GM19467 (cell line): ENCODE results near the gene LRMDA.
"Not testable (repeated sequence)": the region's sequence is repeated elsewhere in the genome, so short reads cannot be mapped to it uniquely, and the experiment has no call there.

ENCODE experiments used
- ATAC-seq: cut with Tn5 transposase; IDR thresholded peaks from one replicate; pipeline ENCODE4 v1.9.1; 2021; ENCODE audit warnings: mild to moderate bottlenecking, moderate library complexity; ENCODE audit not compliant: unreplicated experiment

Gene LRMDA

DNA sequence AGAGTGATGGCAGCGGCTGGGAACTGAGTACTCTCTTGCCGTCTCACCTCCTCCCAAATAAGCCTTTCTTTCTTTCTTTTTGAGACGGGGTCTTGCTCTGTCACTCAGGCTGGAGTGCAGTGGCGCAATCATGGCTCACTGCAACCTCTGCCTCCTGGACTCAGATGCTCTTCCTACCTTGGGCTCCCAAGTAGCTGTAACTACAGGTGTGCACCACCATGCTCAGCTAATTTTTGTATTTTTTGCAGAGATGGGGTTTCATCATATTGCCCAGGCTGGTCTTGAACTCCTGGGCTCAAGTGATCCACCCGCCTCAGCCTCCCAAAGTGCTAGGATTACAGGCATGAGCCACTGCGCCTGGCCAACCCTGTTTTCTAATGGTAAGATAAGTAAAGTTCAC is 174.4 kb downstream of the LRMDA start:
- not testable (repeated sequence) for ATAC-seq

DNA sequence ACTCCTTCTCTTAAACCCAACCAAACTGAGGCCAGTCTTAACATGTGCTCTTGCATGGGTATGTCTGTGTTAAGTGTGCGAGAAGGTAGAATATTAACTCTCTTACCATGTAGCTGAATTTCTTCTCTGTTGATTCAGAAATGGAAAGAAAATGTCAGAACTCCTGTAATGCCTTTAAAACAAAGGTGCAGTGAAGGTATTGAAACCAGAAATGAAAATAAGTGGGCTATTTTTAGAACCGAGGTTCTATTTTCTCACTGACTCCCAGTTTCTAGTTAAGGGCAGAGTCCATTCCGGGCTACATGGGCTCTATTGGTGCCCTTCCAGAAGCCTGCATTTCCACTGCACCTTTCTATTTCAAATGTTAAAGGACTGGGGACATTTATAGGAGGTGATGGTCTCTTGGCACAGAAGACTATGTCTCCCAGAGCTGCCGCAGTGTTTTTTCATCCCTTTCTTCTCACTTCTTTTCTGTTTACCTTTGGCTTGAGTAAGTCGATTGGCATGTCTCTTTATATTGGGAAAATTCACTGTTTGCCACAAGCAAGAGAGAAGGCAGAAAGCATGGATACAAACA is 174.9 kb downstream of the LRMDA start:
- ATAC-seq = peak; percentile 69

DNA sequence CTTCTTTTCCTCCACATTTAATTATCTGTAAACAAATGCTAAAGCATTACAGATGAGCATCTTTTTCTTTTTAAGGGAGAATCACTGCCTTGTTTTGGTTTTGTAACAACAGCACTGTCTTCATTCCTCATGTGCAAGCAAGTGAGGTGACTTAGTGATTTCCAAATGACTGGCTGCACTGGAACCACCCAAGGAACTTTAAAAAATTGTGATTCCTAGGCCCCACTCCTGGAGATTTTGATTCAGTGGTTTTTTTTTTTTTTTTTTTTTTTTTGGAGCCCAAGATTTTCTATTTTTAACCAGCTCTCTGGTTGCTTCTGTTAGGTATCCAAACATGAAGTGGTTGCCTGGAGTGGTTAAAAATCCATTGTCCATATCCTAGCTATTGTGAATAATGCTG is 176.2 kb downstream of the LRMDA start:
- ATAC-seq = no peak

DNA sequence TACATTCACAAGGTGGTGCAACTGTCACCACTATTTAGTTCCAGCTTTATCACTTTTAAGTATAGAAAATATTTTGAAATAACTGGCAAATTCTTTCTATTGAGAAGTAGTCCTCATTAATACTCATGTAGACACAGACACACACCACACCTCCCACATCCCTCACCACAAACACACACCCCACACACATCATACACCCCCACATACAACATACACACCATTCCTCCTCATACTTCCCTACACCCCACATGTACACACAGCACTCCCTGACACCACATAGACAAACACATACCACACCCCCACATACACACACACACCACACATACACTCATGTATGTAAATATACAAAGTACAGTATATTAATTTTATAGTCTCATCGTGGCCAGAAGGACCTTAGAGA is 178.8 kb downstream of the LRMDA start:
- no peak for ATAC-seq

DNA sequence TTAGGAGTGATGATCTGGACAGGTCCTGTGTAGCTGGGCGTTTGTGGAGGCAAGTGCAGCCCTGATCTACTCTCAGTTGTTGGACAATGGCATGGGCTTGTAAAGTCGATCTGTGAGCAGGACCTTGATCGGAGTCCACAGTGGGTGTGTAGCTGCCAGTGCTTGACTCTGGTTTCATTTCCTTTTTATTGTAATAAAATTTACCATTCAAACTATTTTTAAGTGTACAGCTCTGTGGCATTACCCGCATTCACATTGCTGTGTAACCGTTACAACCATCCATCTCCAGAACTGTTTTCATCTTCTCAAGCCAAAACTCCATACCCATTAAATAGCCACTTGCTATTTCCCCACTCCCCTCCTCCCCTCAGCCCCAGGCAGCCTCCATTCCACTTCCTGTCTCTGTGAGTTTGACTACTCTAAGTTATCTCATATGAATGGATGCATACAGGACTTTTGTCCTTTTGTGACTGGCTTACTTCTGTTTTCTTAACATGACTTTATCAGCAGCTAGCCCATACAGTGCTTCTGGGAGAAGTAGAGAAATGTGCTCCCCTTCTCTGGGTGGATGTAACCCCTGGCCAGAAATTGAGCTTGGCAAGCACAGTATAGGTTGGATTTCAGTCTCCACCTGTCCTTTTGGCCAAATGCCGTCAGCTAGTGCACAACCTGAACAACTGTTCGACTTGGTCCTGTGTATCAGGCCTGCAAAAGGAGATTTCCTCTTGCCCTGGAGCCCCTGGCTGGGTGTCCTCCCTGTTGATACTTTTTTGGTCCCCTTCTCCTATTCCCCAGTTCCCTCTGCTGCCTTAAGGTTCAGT is 180.0 kb downstream of the LRMDA start:
- ATAC-seq = peak; percentile 32

DNA sequence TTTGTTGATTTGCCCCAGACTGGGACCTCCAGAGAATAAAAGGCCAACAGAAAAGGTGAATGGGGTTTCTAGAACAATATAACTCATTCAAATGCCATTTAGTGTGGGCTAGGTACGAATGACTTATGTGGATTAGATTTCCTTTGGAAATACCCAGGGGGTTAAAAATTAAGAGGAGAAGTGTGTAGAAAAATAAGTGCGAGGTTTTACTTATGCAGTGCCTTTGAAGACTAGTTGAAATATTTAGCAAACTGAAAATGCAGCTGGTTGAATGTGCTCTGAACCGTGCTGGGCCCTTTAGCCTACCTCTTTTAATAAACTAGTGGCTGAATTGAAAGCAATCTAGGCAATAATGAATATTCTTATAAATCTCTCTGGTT is 180.6 kb downstream of the LRMDA start:
- ATAC-seq = peak; percentile 24

DNA sequence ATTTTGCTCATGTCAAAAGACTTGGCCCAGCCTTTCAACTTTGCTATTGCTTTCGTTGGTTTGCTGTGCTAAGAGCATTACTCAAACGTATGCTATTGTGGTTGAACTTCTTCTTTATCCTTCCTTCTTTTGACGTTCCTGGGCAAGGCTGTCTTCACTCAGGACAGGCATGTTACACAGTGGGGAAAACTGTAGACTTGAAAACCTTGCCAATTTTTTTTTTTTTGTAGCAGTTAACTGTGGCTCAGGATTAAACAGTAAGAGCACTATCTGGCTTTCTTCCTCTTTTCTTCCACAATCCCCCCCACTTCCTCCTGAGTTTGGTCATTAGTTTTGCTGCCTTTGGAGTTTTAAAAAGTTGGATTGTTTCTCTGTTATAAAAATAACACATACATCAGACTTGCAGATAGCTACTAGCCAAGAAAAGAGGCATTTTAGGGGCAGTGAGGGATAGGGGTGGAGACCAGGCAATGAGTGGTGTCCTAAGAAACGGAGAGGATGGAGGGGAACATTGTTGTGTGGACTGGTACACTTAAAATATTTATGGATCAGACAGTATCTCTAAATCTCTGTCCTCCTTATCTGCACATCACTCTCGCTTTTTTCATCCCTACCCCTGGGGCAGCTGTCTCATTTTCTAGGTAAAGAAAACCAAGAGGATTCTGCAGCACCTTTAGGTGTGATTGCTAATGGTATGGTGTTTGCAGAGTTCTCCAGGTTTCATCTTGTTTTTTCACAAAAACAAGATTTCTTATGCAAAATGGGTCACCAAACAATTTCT is 181.7 kb downstream of the LRMDA start:
- no peak for ATAC-seq

DNA sequence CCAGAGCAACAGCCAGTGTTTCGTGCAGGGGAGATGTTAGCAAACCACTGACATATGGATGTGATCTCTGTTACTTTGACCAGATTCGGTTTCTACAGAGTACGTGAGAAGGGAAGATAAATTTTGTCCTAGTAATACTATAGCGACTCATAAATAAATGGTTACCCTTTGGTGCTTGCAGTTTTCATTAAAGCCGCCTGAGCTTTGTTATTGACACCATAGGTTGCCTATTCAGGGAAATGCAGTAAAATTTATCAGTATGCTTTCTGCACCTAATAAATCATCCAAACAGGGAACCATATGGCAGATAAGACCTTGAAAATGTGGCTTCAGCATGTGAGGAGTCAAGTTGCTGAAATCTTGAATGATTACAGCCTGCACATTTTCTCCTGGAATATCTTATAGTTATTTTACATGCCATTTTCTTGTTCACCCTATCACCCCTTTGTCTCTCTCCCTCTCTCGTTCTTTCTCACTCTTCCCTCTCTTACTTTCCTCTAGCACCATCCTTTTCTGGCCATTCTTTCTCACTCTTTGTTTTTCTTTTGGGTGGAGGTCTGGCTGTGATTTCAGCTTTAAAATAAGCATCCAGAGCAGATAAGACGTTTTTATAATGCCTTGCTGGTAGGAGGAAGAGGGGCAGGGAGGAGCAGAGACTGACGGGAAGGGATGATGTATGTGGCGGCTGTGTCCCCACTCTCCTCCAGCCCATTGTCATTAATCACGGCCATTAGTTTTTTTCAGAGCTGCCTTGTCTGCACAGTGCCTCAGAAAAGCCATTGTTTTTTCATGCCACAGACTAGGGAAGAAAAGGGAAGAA is 182.5 kb downstream of the LRMDA start:
- ATAC-seq = peak; percentile 33

DNA sequence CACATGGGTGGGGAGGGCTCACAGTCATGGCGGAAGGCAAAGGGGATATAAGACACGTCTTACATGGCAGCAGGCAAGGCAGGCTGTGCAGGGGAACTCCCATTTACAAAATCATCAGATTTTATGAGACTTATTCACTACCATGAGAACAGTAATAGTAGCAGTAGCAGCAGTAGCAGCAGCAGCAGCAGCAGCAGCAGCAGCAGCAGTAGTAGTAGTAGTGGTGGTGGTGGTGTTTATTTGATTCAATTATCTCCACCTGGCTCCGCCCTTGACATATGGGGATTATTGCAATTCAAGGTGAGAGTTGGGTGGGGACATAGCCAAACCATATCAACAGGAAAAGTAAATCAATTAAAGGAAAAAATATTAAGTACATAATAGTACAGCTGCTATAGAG is 184.7 kb downstream of the LRMDA start:
- ATAC-seq = no peak

DNA sequence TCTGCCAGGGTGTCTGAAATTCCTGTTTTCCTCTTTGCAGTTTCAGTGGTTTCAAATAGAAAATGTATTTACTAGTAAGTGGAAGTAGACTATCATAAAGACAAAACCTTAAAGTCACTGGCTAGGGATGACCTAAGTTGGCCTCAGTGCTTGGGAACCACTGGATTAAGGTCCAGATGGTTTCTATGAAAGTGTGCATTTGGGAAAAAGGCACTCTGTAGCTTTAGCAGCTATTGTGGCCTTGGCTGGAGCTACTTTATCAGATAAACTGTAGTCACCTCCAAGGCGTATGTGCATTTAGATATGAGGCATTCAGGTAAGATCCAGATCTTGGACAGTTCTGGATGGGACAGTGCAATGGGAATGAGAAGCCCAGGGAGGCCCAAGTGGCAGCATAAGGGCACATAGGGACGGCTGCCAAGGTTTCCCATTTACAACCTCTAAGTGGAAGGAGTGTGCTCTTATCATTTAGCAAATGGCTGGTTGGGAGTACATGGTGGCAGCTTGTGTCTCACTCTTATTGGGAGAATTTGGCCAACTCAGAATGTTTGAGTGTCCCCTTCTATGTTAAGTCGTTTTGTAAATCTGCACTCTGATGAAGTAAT is 185.6 kb downstream of the LRMDA start:
- ATAC-seq = no peak

DNA sequence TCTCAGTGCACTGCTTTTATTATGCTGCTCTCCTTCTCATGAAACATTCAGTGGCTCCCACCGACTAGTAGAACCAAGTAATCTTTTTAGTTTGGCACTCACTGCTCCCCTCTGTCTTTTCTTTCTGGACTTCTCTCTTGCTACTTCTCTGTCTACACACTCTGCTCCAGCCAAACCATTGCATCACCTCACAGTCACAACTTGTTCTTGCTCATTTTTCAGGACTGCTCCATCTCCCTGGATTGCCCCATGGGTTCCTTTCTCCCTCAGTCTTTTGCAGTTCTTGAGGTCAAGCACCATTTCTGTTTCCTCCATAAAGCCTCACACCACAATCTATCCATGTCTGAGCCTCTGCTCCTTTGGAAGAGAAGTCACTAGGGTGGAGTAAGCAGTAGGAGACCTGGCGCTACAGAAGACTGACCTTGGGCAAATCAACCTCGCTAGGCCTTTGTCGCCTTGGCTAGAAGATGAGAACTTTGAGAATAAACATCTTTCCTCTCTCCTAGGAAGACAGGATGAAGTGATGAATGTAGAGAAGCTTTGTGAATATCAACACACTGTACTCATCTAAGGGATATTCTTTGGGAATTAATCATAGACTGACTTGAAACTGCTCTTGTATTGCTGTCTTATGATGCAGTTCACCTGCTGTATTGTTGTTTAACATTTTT is 186.2 kb downstream of the LRMDA start:
- no peak for ATAC-seq

DNA sequence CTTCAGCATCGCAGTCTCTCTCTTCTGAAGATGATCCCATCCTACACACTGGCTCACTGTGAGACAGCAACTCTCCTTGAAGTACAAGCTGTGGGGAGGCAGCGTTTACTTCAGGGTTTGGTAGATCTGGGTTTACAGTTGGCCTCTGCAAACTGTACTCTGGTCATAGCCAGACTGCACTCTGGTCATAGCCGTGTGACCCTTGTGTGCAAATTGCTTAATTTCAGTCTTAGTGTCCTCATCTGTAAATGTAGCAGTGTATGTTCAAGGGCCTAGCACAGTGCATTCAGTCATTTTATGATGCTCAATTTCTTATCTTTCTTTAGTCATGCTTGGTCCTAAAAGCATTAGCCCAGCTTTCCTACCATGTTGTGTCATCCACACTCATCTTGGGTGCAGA is 188.2 kb downstream of the LRMDA start:
- ATAC-seq = no peak

DNA sequence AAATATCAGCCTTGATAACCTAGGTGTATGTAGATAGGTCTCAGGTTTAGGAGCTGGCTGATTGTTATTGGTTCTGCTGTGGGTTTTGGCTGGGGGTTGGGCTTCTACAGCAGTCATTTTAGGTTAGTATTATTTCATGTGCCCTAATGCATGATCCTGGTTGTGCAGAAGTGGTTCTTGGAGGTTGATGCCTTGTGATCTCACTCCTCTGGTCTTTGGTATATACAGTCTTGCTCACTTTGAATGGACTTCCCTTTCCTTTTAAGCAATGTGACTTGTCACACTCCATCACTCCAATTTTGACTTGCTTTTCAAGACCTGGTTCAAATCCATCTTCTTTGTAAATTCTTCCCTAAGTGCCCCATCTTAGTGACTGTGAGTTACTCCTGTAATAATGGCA is 188.9 kb downstream of the LRMDA start:
- no peak for ATAC-seq

DNA sequence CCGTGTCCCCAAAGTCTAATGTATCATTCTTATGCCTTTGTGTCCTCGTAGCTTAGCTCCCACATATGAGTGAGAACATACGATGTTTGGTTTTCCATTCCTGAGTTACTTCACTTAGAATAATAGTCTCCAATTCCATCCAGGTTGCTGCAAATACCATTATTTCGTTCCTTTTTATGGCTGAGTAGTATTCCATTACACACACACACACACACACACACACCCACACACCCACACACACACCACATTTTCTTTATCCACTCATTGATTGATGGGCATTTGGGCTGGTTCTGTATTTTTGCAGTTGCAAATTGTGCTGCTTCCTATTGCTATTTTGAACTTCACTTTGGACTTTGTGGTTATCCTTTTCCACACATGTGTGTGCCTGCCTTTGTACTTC is 189.6 kb downstream of the LRMDA start:
- not testable (repeated sequence) for ATAC-seq

DNA sequence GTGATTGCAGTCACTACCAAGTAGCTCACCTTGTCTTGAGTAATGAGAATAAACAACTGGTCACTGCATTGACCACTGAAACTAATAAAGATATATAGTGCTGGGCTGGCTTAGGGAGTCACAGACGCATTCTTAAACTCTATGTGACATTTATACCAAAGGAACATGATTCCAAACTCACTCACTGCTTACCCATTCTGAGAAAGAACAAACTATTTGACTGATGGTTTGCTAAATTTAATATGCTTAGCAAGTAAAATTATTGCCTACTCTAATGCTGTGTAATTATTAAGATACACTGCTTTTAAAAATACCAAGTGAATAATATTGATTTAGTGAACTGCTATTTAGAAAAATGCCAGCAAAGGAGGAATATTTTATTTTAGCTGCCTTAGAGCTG is 191.1 kb downstream of the LRMDA start:
- ATAC-seq = no peak

DNA sequence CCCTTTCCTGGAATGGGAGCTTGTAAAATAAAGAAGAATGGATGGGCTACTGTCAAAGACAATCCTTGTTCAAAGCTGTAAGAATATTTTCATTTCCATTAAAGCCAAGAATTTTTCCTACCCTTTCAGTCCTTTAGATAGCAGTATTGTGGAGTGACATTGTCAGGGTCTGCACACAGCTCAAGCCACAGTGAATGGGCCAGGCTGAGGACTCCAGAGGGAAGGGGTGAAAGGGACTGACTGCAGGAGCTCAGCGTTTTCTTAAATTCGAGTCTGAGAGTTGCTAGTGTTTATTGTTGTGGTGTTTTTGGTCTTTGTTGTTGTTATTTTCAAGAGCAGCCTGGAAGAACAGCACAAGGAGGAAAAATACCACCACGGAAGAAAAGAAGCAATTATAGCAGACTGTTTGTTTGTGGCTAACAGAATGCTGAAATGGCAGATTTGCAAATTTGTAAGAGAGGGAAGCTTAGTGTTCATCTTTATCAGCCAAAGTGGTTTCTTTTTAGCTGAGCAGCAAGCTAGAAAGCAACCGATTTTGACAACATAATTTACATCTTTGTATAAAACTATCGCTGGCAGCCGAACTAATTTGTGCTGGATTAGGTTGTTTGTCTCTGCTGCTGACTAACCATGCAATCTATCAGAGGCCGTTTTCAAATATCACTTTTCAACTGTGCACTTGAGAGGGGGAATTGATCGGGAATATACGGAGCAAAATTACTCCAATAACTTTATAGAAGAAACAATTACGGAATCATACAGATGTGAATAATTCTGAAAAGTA is 192.1 kb downstream of the LRMDA start:
- no peak for ATAC-seq

DNA sequence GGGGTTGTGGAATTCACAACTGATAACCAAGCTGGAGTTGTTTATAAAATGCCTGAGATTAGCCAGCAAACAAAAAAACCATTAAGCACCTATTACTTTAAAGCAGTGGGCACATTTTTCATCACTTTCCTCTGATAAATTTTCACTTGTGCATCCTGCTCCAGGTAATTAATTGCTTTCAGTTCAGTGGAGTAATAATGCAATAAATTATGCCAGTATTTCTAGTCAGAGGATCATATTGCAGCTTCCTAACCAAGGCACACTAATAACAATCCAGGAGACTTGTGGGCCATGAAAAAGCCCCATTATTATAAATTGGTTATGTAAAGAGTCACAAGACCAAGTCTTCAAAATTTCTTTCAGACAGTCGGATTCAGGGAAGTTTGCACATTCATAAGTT is 193.2 kb downstream of the LRMDA start:
- ATAC-seq = no peak

DNA sequence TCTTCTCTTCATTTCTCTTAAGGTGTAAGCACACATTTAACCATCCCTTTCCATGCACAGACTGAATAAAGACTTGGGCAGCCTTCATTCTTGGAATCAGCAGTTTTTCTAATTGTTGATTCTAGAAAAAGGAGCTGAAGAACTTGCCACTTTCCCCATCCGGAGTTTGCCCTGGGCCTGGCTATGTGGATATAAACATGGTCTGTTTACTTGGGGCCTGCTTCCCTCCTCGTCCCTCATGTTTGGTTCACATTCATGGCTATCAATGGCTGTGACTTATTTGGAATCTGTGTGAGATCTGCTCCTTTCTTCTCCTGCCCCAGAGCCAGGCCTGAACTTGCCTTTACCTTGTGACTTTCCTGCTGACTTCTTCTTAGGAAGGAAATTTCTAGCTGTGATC is 199.3 kb downstream of the LRMDA start:
- ATAC-seq = no peak

DNA sequence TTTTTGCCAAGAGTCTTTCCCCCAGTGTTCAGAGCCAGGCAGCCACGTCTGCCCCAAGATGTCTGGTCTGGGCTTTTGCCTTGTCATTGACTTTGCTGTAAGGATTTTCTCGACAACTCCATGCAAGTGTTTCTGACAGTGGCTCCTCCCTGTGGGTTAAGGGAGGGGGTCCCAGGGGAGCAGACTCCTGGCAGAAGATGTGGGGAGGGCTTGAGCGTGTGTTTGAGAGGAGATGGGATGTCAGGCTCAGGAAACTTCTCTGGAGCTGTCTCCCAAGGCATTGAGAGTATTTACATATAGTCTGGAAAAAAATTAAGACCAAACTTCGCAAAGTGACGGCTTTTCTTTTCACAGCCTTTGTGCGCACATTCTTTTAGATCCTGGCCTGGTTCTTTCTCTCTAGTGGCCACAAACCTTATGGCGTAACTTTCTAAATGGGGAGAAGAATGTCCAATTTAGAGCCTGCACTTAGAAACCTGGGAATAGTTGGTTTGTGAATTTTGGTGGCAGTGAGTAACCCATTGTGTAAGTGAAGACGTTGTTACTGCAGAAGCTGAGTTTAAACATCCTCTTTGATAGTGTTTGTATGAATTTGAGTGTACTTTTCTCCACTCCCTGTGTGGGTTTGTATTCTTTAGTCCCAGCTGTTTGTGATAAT is 201.5 kb downstream of the LRMDA start:
- ATAC-seq = no peak
